Skeletal muscle tissue (tissue), 5 donors: ENCODE data around the gene NELL2. TPM values are rescaled to one million over a fixed set of nuclear protein-coding genes. Genes with fewer than 3 reads are reported as not detected.

Experiments
- H3K27ac ChIP-seq: one replicate; pipeline ENCODE4 v1.7.0; 2013; ENCODE audit warnings: mild to moderate bottlenecking, low read depth, low read length, inconsistent platforms
- H3K27me3 ChIP-seq, 3 donors: one replicate each; pipeline ENCODE4 v1.7.0; 2013; ENCODE audit warnings: low read length in 3 of 3; ENCODE audit not compliant: control insufficient read depth in 3 of 3, insufficient read depth in 3 of 3
- H3K36me3 ChIP-seq, 3 donors: one replicate each; pipeline ENCODE4 v1.7.0; 2013; ENCODE audit warnings: low read length in 3 of 3; ENCODE audit not compliant: control insufficient read depth in 3 of 3, insufficient read depth in 3 of 3
- H3K4me1 ChIP-seq, 3 donors: one replicate each; pipeline ENCODE4 v1.7.0; 2013; ENCODE audit warnings: low read length in 3 of 3, mild to moderate bottlenecking in 3 of 3; ENCODE audit not compliant: control insufficient read depth in 3 of 3, insufficient read depth in 3 of 3
- H3K4me3 ChIP-seq, 3 donors: one replicate each; pipeline ENCODE4 v1.7.0; 2013; ENCODE audit warnings: low read length in 3 of 3
- H3K9ac ChIP-seq, 3 donors: one replicate each; pipeline ENCODE4 v1.7.0; 2013; ENCODE audit warnings: low read length in 3 of 3, mild to moderate bottlenecking in 3 of 3, moderate library complexity in 2 of 3, low read depth in 1 of 3
- H3K9me3 ChIP-seq, 3 donors: one replicate each; pipeline ENCODE4 v1.7.0; 2013; ENCODE audit warnings: low read length in 3 of 3; ENCODE audit not compliant: control insufficient read depth in 3 of 3
- small RNA-seq: library from RNA; depleted of rRNA; stranded (forward); fragments of <200 nt; gene quantifications from one replicate; pipeline ENCODE3, GENCODE V24; 2014
- total RNA-seq: library from RNA; depleted of rRNA; stranded (reverse); fragments of >200 nt; gene quantifications from one replicate; pipeline ENCODE4 v1.2.3, GENCODE V29; 2014
- donor health status: Osteomylitis.

The NELL2 gene
- total RNA-seq, 1 donor from 2014 or later = 1.0 TPM

DNA sequence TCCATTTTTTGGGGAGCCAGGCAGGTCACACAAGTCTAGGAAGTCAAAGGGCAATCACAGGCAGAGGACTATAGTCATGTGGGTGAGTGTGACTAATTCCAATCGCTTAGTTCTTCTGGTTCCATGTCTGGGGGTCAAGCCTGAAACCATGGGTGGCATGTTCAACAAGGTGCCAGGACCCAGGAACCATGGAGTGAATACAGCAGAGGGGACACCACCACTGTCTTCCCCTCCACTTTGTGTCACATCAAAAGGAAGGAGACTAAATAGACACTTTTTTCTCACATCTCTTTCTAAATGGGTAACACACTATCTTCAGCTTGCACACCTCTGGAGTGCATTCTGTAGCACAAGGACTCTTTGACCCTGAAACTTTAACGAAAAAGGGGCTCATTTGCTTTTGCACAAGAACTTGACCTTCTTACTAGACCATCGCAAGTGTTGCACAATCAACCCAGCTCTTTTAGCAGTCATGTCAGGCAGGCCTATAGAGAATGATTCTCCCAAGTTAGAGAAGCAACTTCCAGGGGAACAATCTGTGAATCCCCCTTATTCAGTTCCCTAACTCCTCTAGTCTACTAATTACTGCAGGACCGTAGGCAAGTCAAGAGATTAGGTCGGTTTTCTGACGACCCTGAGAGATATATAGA is 398.7 kb downstream of the NELL2 start:
- Histone ChIP-seq H3K27me3 (no peaks in the 10 kb centered on the region), H3K9me3 (peaks cover 0 to 6% (median 4%) of the 10 kb centered on the region in 3 donors), H3K9ac (no peak overlapping the region), H3K36me3 (no peaks in the 10 kb centered on the region), H3K4me1 (no peaks in the 10 kb centered on the region), H3K4me3 (no peak overlapping the region), H3K27ac (no peak overlapping the region)

DNA sequence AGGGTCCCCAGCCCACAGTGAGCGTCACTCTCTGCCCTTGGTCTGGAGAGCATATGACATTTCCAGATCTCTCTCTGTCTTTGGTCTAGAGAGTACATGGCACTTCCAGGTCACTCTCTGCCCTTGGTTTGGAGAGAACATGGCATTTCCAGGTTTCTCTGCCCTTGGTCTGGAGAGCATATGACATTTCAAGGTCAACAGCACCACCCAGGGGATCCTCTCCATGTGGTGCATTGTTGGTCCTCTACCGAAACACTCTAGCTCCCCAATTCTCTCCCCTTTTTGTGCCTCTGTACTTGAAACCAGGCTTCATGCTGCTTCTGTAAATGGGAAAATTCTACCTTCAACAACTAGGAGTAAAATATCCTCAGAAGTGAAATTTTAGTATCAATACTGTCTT is 399.4 kb downstream of the NELL2 start:
- peaks cover 0 to 6% (median 4%) of the 10 kb centered on the region in 3 donors for H3K9me3 ChIP-seq
- H3K36me3 ChIP-seq = no peaks in the 10 kb centered on the region
- no peaks in the 10 kb centered on the region for H3K4me1 ChIP-seq
- H3K9ac ChIP-seq = no peak overlapping the region
- H3K27ac ChIP-seq = no peak overlapping the region
- H3K27me3 ChIP-seq = no peaks in the 10 kb centered on the region
- no peak overlapping the region for H3K4me3 ChIP-seq

DNA sequence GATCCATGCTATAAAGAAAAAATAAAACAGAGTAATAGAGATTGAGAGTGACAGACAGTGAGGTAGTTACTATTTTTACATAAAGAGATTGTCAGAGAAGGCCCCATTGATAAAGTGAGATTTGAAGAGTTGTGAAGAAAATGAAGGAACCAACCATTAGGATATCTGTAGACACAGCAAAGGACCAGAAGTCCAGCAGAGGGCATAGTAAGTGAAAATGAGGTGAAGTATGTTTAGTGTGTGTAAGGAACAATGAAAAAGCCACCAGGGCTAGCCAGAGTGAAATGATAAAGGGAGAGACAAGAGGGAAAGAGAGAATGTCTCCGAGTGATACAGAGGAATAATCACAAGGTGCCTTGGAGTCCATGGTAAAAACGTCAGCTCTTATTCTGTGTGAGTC is 411.0 kb downstream of the NELL2 start:
- Histone ChIP-seq H3K9me3 (peaks cover 0 to 2% (median 0%) of the 10 kb centered on the region in 3 donors), H3K36me3 (no peaks in the 10 kb centered on the region), H3K27me3 (no peaks in the 10 kb centered on the region)

DNA sequence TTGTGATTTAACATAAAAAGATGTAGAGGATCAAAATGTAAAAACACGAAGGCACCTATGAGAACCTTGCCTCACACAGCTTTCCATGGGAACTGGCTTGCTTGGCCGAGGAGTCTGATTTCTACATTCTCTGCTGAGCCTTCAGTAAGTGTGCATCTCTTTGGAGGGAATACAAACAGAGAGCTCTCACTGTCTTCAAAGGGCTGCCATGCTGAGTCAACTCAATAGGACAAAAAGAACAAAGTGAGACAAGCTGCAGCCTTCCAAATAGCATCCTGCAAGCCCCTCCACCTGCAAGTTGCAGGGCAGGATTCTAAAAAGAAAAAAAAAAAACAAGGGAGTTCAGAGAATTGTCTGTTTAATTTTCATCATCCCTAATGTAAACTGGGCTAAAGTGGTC is 411.9 kb downstream of the NELL2 start:
- Histone ChIP-seq H3K9me3 (peaks cover 0 to 2% (median 0%) of the 10 kb centered on the region in 3 donors), H3K4me3 (no peak overlapping the region), H3K9ac (no peak overlapping the region), H3K27ac (no peak overlapping the region), H3K27me3 (no peaks in the 10 kb centered on the region), H3K36me3 (no peaks in the 10 kb centered on the region), H3K4me1 (no peaks in the 10 kb centered on the region)

More for the DNA sequence above, 411.0 kb downstream of the NELL2 start:
- no peak overlapping the region for H3K27ac ChIP-seq
- H3K4me3 ChIP-seq = no peak overlapping the region
- no peaks in the 10 kb centered on the region for H3K4me1 ChIP-seq
- H3K9ac ChIP-seq = no peak overlapping the region

DNA sequence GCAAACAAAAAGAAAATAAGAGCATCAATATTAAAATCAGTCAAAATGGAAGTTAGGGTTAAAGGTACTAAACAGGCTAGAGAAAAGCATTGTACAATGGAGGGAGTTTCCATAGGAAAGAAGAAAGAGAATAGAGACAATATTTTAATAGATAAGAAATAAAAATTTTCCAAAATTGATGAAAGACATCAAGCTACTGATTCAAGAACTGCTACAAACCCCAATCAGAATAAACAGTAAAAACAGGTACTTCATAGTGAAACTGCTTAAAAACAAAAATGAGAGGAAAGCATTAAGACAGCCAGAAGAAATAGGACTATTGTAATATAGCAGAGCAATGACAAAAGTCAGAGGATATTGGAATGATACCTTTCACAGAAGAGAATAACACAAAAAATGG is 413.4 kb downstream of the NELL2 start:
- no peaks in the 10 kb centered on the region for H3K4me1 ChIP-seq
- H3K36me3 ChIP-seq = no peaks in the 10 kb centered on the region
- peaks cover 0 to 2% (median 0%) of the 10 kb centered on the region in 3 donors for H3K9me3 ChIP-seq
- H3K4me3 ChIP-seq = no peak overlapping the region
- no peaks in the 10 kb centered on the region for H3K27me3 ChIP-seq
- no peak overlapping the region for H3K9ac ChIP-seq
- H3K27ac ChIP-seq = no peak overlapping the region

DNA sequence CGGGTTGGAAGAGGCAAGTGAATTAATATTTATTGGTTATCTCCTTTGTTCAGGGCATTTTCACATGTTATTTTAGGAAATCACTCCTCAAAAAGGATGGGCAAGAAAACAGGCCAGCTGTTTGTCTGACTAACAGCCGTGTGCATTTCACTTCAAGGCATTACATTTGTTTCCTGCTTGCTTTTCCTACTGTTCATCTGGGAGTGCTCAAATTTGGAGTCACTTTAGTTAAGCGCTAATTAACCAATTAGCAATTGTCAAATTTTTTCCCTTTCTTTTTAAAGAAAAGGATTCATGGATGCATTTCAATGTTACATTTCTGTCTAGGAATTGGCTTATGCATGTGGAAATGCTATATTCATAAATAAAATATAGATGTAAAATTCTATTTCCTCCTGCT is 415.9 kb downstream of the NELL2 start:
- no peak overlapping the region for H3K9ac ChIP-seq
- H3K27me3 ChIP-seq = no peaks in the 10 kb centered on the region
- no peaks in the 10 kb centered on the region for H3K4me1 ChIP-seq
- no peaks in the 10 kb centered on the region for H3K36me3 ChIP-seq
- H3K27ac ChIP-seq = no peak overlapping the region
- H3K4me3 ChIP-seq = no peak overlapping the region
- no peaks in the 10 kb centered on the region for H3K9me3 ChIP-seq

DNA sequence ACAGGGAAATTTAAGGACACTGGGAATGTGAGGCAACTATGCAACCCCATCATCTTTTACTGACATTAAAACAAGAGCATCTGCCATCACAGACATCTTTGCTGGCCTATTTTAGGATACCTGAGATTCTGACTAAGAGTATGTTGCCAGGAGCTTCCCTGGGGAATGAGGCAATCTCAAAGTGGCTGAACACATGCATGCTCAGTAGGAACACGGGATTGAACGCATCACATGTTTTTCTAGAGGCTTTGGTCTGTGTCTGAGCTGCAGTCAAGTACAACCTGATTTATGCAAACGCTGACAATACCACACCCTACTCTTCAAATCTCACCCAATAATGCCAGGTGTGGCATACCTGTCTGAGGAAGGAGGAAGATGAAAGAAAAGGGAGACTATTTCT is 416.5 kb downstream of the NELL2 start:
- Histone ChIP-seq H3K27me3 (no peaks in the 10 kb centered on the region), H3K9me3 (no peaks in the 10 kb centered on the region), H3K4me1 (no peaks in the 10 kb centered on the region), H3K4me3 (no peak overlapping the region), H3K27ac (no peak overlapping the region), H3K9ac (no peak overlapping the region), H3K36me3 (no peaks in the 10 kb centered on the region)

Small RNAs within 50 kb of the gene (small RNA-seq; reads per million reads assigned to genes)
- gene RF00019 = not detected

Other genes with a start within 250 kb of the NELL2 start
- gene DBX2, start 174.8 kb upstream of the NELL2 start, total RNA-seq = under 0.01 TPM